Osteoblast (primary cell): ENCODE data around the gene KAZN. TPM values are rescaled to one million over a fixed set of nuclear protein-coding genes. Genes with fewer than 3 reads are reported as not detected.

Experiments
- DNase-seq: peaks from one replicate; pipeline ENCODE4 v3.0.0; 2011; ENCODE audit warnings: low spot score, mixed read lengths; ENCODE audit not compliant: insufficient read length; ENCODE audit errors: missing footprints
- H2AFZ ChIP-seq: 2 replicates; pipeline ENCODE4 v1.6.0; 2011; ENCODE audit warnings: mild to moderate bottlenecking, low read length
- H3K27ac ChIP-seq: 2 replicates; pipeline ENCODE4 v1.5.1; 2011; ENCODE audit warnings: mild to moderate bottlenecking, low read depth, low read length, moderate library complexity
- H3K27me3 ChIP-seq: 2 replicates; pipeline ENCODE4 v1.6.0; 2012; ENCODE audit warnings: mild to moderate bottlenecking, control low read depth, inconsistent platforms, low read length, moderate library complexity; ENCODE audit not compliant: insufficient read depth
- H3K36me3 ChIP-seq: 2 replicates; pipeline ENCODE4 v1.5.1; 2011; ENCODE audit warnings: mild to moderate bottlenecking, low read length, control low read depth, moderate library complexity; ENCODE audit not compliant: insufficient read depth
- H3K4me1 ChIP-seq: 2 replicates; pipeline ENCODE4 v1.5.1; 2011; ENCODE audit warnings: mild to moderate bottlenecking, low read length, control low read depth, moderate library complexity; ENCODE audit not compliant: insufficient read depth
- H3K4me2 ChIP-seq: 2 replicates; pipeline ENCODE4 v1.6.0; 2011; ENCODE audit warnings: mild to moderate bottlenecking, low read length; ENCODE audit not compliant: insufficient read depth
- H3K4me3 ChIP-seq: fragments of 200-600 bp; sonication (generic); 3 replicates; pipeline ENCODE4 v1.5.1; 2012; ENCODE audit warnings: mild to moderate bottlenecking, low read length, inconsistent platforms; ENCODE audit not compliant: insufficient read depth
- H3K79me2 ChIP-seq: 2 replicates; pipeline ENCODE4 v1.6.0; 2012; ENCODE audit warnings: mild to moderate bottlenecking, low read length, control low read depth, inconsistent platforms; ENCODE audit not compliant: insufficient read depth
- H3K9me3 ChIP-seq: 2 replicates; pipeline ENCODE4 v1.5.1; 2011; ENCODE audit warnings: low read depth, low read length, control low read depth
- H4K20me1 ChIP-seq: 2 replicates; pipeline ENCODE4 v1.6.0; 2012; ENCODE audit warnings: mild to moderate bottlenecking, low read length, control low read depth; ENCODE audit not compliant: insufficient read depth
- total RNA-seq: library from RNA; depleted of rRNA; stranded (reverse); fragments of >200 nt; gene quantifications from 2 replicates; pipeline ENCODE4 v1.2.3, GENCODE V29; 2012
- TF ChIP-seq, protein P1 (sequence below): IDR thresholded peaks from 2 replicates; pipeline ENCODE4 v1.5.1; 2011; ENCODE audit warnings: mild to moderate bottlenecking, low read depth, low read length, moderate library complexity; ENCODE audit errors: extremely low read depth

The KAZN gene
- total RNA-seq, 1 donor, result 9.0 TPM

DNA sequence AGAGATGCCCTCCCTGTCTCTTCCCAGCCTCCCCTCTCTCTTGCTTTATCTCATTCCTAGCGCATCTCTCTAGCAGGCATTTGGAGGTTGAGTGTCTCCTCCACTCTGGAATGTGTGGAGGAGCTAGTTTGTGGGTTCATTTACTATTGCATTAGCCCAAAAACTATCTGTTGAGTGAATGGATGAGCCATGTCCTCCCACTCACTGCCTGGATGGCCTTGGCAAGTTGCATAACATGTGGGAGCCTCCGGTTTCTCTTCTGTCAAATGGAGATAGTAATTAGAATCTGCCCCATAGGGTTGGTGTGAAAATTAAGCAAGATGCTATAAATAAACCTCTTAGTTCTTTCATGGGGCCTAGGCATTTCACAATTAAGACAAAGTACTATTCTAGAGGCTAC is 181.8 kb downstream of the KAZN start:
- Histone ChIP-seq H3K4me3 (no peak overlapping the region), H3K4me1 (no peaks in the 10 kb centered on the region), H3K79me2 (no peaks in the 10 kb centered on the region), H3K4me2 (no peak overlapping the region), H2AFZ (no peak overlapping the region), H3K36me3 (no peaks in the 10 kb centered on the region), H3K27ac (no peak overlapping the region), H3K9me3 (no peaks in the 10 kb centered on the region), H4K20me1 (no peaks in the 10 kb centered on the region), H3K27me3 (no peaks in the 10 kb centered on the region)
- TF ChIP-seq, protein P1, sequence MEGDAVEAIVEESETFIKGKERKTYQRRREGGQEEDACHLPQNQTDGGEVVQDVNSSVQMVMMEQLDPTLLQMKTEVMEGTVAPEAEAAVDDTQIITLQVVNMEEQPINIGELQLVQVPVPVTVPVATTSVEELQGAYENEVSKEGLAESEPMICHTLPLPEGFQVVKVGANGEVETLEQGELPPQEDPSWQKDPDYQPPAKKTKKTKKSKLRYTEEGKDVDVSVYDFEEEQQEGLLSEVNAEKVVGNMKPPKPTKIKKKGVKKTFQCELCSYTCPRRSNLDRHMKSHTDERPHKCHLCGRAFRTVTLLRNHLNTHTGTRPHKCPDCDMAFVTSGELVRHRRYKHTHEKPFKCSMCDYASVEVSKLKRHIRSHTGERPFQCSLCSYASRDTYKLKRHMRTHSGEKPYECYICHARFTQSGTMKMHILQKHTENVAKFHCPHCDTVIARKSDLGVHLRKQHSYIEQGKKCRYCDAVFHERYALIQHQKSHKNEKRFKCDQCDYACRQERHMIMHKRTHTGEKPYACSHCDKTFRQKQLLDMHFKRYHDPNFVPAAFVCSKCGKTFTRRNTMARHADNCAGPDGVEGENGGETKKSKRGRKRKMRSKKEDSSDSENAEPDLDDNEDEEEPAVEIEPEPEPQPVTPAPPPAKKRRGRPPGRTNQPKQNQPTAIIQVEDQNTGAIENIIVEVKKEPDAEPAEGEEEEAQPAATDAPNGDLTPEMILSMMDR, result no peak
- no peak for DNase-seq

DNA sequence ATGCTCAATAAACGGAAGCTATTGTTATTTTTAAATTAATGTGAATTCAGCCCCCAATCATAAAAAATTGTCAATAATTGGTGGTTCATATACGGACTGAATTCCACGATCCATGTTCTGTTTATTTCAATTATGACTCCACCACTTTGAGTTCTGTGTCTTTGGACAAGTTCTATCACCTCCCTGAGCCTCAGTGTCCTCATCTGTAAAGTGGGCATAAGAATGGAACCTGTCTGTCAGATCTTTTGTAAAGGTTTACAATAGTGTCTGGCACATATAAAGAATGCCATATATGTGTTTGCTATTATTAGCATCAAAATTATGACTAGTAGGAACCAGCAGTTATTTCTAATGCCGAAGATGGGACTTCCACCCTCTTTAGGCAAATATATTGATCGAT is 183.3 kb downstream of the KAZN start:
- TF ChIP-seq, protein P1, result no peak
- Histone ChIP-seq H3K9me3 (no peaks in the 10 kb centered on the region), H4K20me1 (no peaks in the 10 kb centered on the region), H3K36me3 (no peaks in the 10 kb centered on the region), H3K4me3 (no peak overlapping the region), H3K4me1 (no peaks in the 10 kb centered on the region), H3K27ac (no peak overlapping the region), H2AFZ (no peak overlapping the region), H3K79me2 (no peaks in the 10 kb centered on the region), H3K27me3 (no peaks in the 10 kb centered on the region), H3K4me2 (no peak overlapping the region)
- DNase-seq, result no peak

DNA sequence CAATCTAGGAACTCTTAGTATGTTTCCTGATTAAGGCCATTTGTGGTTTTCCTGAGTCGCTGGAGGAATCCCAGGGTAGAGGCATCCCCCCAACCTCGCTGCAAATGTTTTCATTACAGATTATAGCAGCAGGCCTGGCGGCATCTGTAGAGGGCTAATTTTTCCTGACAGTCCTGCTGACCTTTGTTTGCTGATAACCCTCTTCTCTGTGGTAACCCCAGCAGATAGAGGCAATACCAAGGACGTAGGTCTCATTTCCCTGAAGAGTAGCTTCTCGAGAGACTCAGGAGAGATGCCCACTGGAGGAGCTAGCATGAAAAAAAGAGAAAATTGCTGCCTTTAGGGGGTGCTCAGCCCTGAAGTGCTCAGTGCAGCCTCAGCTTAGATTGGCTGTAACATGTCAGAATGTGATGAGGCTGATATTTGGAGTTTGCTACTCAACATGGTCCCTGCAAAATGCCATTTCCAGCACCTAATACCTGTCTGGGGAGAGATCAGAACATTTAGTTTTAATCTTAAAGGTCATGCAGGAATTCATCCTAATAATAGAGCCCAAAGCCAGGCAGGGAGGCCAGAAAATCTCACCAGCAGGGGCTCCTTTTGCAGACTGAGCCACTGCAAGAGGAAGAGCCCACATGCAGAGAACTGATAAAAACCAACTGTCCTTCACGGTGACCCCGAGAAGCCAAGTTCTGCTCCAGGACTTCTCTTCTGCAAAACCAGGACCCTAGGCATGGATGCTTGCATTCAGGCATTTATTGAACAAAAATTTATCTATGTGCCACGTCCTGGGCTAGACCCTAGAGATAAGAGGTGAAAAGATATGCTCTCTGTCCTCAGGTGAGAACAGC is 184.5 kb downstream of the KAZN start:
- Histone ChIP-seq H3K27me3 (no peaks in the 10 kb centered on the region), H3K36me3 (no peaks in the 10 kb centered on the region), H2AFZ (no peak overlapping the region), H3K27ac (no peak overlapping the region), H4K20me1 (no peaks in the 10 kb centered on the region), H3K79me2 (no peaks in the 10 kb centered on the region), H3K4me2 (no peak overlapping the region), H3K4me1 (no peaks in the 10 kb centered on the region), H3K9me3 (no peaks in the 10 kb centered on the region), H3K4me3 (no peak overlapping the region)
- no peak for DNase-seq
- TF ChIP-seq, protein P1, result peak; percentile 26

DNA sequence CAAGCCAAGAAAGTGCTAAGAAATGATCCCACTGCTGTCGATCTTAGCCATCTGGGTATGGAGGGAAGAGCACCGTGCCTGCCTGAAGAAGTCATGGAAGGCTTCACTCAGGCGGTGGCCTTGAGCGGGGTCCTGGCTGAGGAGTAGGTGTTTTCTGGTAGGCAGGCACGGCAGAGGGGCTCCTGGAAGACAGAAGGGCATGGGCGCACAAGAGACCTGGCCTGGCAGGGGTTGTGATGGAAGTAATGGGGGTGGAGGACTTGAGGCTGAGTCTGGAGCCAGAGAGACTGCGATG is 185.1 kb downstream of the KAZN start:
- Histone ChIP-seq H3K4me3 (no peak overlapping the region), H3K27ac (no peak overlapping the region), H3K4me1 (no peaks in the 10 kb centered on the region), H3K27me3 (no peaks in the 10 kb centered on the region), H3K9me3 (no peaks in the 10 kb centered on the region), H4K20me1 (no peaks in the 10 kb centered on the region), H3K79me2 (no peaks in the 10 kb centered on the region), H3K4me2 (no peak overlapping the region), H2AFZ (no peak overlapping the region), H3K36me3 (no peaks in the 10 kb centered on the region)
- TF ChIP-seq, protein P1, result no peak
- DNase-seq, result no peak
